Astrocyte of the cerebellum (primary cell): ENCODE measurements around the gene ZNRD2.

Experiments
- DNase-seq: peaks from one replicate; pipeline ENCODE4 v3.0.0-alpha.2; 2011; ENCODE audit warnings: low read depth
- H3K4me3 ChIP-seq: 2 replicates; pipeline ENCODE4 v1.5.1; 2011; ENCODE audit warnings: mild to moderate bottlenecking, low read depth, low read length, moderate library complexity
- CTCF ChIP-seq: IDR thresholded peaks from 2 replicates; pipeline ENCODE4 v1.5.1; 2012; ENCODE audit warnings: low read length, low read depth, moderate library complexity, mild to moderate bottlenecking; ENCODE audit errors: missing control alignments
- in situ Hi-C: cut with HindIII; loops from 2 replicates; pipeline ENCODE4 v1.10.0; 2017; ENCODE audit warnings: low sequenced_read_pairs

ZNRD2 gene

GRCh38 chr11:65584106-65584505, 13.8 kb downstream of the ZNRD2 start:
- no peak for DNase-seq
- in situ Hi-C loops: no loop called here
- H3K4me3 ChIP-seq: no peak overlapping the region
- TF ChIP-seq CTCF: no peak

GRCh38 chr11:65584723-65585171, 14.5 kb downstream of the ZNRD2 start:
- no peak for DNase-seq
- TF ChIP-seq CTCF: no peak
- H3K4me3 ChIP-seq: no peak overlapping the region
- in situ Hi-C loops: no loop called here

GRCh38 chr11:65585396-65586246, 15.3 kb downstream of the ZNRD2 start:
- in situ Hi-C loops: no loop called here
- H3K4me3 ChIP-seq: no peak overlapping the region
- no peak for TF ChIP-seq CTCF
- DNase-seq: no peak

GRCh38 chr11:65586247-65586630, 16.0 kb downstream of the ZNRD2 start:
- TF ChIP-seq CTCF: no peak
- no peak for DNase-seq
- in situ Hi-C loops: no loop called here
- no peak overlapping the region for H3K4me3 ChIP-seq

GRCh38 chr11:65586676-65587075, 16.4 kb downstream of the ZNRD2 start:
- no peak for TF ChIP-seq CTCF
- in situ Hi-C loops: no loop called here
- DNase-seq: no peak
- H3K4me3 ChIP-seq: no peak overlapping the region

- in situ Hi-C loops: no loop called here
- peak; percentile 60 for TF ChIP-seq CTCF
- no peak for DNase-seq
- H3K4me3 ChIP-seq: no peak overlapping the region
Observed at GRCh38 chr11:65588199-65589054, 18.1 kb downstream of the ZNRD2 start.
